ENCODE results near the gene DNMT3B.

DNMT3B gene

DNA sequence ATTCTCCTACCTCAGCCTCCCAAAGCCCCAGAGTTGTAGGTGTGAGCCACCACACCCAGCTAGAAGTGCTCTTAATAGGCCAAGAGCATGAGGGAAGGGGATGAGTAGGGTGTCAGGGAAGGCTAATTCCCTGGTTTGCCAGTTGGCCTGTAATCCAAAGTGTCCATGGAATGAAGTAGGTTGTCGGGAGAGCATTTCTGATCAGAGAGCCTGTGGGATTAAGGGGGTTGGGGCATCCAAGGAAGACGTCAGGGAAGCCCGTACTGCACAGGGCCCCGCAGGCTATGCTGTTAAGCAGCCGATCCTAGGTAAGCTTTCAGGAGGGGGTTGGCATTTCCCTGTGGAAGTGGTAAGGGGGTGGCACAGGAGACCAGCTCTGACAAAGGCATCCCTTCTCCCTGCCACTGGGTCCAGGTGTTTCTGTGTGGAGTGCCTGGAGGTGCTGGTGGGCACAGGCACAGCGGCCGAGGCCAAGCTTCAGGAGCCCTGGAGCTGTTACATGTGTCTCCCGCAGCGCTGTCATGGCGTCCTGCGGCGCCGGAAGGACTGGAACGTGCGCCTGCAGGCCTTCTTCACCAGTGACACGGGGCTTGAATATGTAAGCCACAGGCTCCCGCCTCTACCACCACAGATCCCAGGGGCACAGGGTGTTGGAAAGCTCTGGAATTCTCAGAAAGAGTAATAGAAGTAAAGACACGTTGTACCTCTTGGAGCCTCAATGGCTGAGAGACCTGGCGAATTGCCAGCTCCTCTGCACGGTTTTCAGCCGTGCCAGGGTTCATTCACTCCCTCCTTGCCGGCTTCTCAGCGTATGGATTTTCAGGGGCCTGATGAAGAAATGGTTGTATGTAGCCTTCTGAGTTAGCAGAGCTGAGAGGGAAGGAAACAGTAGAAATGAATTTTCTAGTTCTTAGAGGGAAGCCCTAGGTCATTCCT lies 36.1 kb downstream of the DNMT3B start:
- TF ChIP-seq CTCF (IDR thresholded peaks at IDR 0.05; ENCODE audit: low read depth, low read length) = no peak
- no peak for DNase-seq (ENCODE audit: extremely low read depth, low read depth)

GRCh38 chr20:32803092-32803491 lies 40.9 kb downstream of the DNMT3B start:
- no peak for DNase-seq (ENCODE audit: extremely low read depth, low read depth)
- TF ChIP-seq CTCF (IDR thresholded peaks at IDR 0.05; ENCODE audit: low read depth, low read length) = no peak

GRCh38 chr20:32804022-32804715 lies 42.0 kb downstream of the DNMT3B start:
- DNase-seq (ENCODE audit: extremely low read depth, low read depth) = no peak
- no peak for TF ChIP-seq CTCF (IDR thresholded peaks at IDR 0.05; ENCODE audit: low read depth, low read length)

DNA sequence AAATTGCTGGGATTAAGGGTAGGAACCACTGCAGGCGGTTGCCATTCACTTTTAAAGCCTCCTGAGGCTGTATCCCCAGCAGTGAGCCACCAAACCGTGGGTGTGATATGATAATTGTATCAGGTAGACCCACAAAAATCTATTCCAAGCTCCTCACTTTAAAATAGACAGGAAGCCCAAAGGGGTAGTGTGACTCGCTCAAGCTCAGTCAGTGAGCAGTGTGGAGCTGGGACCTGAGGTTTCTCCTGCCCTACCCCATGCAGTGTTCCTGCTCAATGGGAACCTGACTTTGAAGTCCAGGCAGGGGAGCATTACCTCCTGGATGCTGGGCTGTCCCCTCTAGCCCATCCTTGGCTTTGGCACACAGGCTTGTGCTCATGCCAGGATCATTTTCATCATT lies 42.6 kb downstream of the DNMT3B start:
- TF ChIP-seq CTCF (IDR thresholded peaks at IDR 0.05; ENCODE audit: low read depth, low read length) = no peak
- DNase-seq (ENCODE audit: extremely low read depth, low read depth) = no peak

DNA sequence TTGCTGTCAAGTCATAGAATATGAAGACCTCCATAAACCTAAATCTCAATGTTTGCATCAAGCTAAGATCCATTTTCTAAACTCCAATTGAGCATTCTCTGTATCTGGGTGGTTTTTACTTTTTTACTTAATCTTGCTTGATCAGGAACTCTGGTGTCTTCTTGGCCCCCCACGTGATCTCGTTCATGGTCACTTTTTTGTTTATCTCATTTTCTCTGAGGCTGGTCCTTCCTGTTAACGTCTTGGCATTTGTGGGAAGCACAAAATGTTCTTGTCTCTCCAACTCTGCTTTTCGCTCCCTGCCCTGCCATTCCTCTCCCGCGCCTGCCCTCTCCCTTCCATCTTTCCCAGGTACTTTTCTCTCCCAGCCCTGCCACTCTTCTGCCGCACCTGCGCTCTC lies 43.5 kb downstream of the DNMT3B start:
- TF ChIP-seq CTCF (IDR thresholded peaks at IDR 0.05; ENCODE audit: low read depth, low read length) = no peak

DNA sequence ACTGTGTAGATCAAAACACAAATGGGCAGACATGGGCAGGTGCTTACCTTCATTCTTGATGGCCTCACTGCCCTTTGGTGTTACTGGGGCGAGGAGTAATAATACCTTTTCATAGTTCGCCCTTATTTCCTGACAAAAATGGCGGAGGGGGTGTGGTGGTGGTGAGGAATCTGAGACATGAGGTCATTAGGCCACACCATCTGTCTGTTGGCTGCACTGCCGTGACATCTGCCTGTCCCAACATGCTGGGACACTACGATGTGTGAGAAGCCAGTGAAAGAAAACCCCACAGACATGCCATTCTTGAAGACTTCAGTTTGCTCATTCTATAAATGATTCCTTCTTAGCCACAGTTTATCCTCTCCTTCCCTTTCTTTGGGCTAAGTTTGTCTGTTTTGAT lies 44.2 kb downstream of the DNMT3B start:
- no peak for TF ChIP-seq CTCF (IDR thresholded peaks at IDR 0.05; ENCODE audit: low read depth, low read length)
- DNase-seq (ENCODE audit: extremely low read depth, low read depth) = no peak

More for the DNA sequence above, 43.5 kb downstream of the DNMT3B start:
- DNase-seq (ENCODE audit: extremely low read depth, low read depth) = no peak

DNA sequence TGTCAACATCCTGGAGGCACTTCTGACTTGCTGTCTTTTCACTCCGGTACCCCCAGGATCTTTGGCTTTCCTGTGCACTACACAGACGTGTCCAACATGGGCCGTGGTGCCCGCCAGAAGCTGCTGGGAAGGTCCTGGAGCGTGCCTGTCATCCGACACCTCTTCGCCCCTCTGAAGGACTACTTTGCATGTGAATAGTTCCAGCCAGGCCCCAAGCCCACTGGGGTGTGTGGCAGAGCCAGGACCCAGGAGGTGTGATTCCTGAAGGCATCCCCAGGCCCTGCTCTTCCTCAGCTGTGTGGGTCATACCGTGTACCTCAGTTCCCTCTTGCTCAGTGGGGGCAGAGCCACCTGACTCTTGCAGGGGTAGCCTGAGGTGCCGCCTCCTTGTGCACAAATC lies 45.5 kb downstream of the DNMT3B start:
- no peak for DNase-seq (ENCODE audit: extremely low read depth, low read depth)
- TF ChIP-seq CTCF (IDR thresholded peaks at IDR 0.05; ENCODE audit: low read depth, low read length) = no peak
